HG02642 (cell line): ENCODE data around the gene GRIA3.

Experiments used
- ATAC-seq: cut with Tn5 transposase; IDR thresholded peaks from one replicate; pipeline ENCODE4 v1.9.1; 2021; ENCODE audit warnings: mild to moderate bottlenecking; ENCODE audit not compliant: unreplicated experiment, poor library complexity

GRIA3 gene

GRCh38 chrX:123184219-123184865, at the start of gene GRIA3:
Gene GRIA3 (plus strand): TSS chrX:123184278. CDS start chrX:123184536, 258 bp downstream.
- no peak for ATAC-seq

GRCh38 chrX:123138473-123138872, 45.6 kb upstream of the GRIA3 start:
- ATAC-seq, result no peak

GRCh38 chrX:123140454-123140853, 43.6 kb upstream of the GRIA3 start:
- ATAC-seq, result no peak

GRCh38 chrX:123140904-123141303, 43.2 kb upstream of the GRIA3 start:
- no peak for ATAC-seq

GRCh38 chrX:123153846-123154335, 30.2 kb upstream of the GRIA3 start:
- no peak for ATAC-seq

- no peak for ATAC-seq
Observed at GRCh38 chrX:123155327-123155726, 28.8 kb upstream of the GRIA3 start.

GRCh38 chrX:123157586-123157985, 26.5 kb upstream of the GRIA3 start:
- ATAC-seq, result no peak

GRCh38 chrX:123159403-123159802, 24.7 kb upstream of the GRIA3 start:
- no peak for ATAC-seq

- ATAC-seq, result no peak
Observed at GRCh38 chrX:123167621-123168020, 16.5 kb upstream of the GRIA3 start.

- no peak for ATAC-seq
Observed at GRCh38 chrX:123169247-123169901, 14.7 kb upstream of the GRIA3 start.

GRCh38 chrX:123170546-123170945, 13.5 kb upstream of the GRIA3 start:
- no peak for ATAC-seq

- no peak for ATAC-seq
Observed at GRCh38 chrX:123171781-123172180, 12.3 kb upstream of the GRIA3 start.

GRCh38 chrX:123172869-123173268, 11.2 kb upstream of the GRIA3 start:
- no peak for ATAC-seq

- ATAC-seq, result no peak
Observed at GRCh38 chrX:123173833-123174232, 10.2 kb upstream of the GRIA3 start.

GRCh38 chrX:123175366-123176122, 8.5 kb upstream of the GRIA3 start:
- ATAC-seq, result no peak

- no peak for ATAC-seq
Observed at GRCh38 chrX:123181233-123181914, 2.7 kb upstream of the GRIA3 start.

GRCh38 chrX:123184866-123185276, 793 bp downstream of the GRIA3 start:
- ATAC-seq, result no peak

- no peak for ATAC-seq
Observed at GRCh38 chrX:123185721-123186120, 1.6 kb downstream of the GRIA3 start.

- ATAC-seq, result no peak
Observed at GRCh38 chrX:123186801-123187200, 2.7 kb downstream of the GRIA3 start.

GRCh38 chrX:123188081-123188480, 4.0 kb downstream of the GRIA3 start:
- no peak for ATAC-seq

GRCh38 chrX:123189338-123189737, 5.3 kb downstream of the GRIA3 start:
- ATAC-seq, result no peak
